ENCODE measurements around the gene ITGA1.

Gene ITGA1

DNA sequence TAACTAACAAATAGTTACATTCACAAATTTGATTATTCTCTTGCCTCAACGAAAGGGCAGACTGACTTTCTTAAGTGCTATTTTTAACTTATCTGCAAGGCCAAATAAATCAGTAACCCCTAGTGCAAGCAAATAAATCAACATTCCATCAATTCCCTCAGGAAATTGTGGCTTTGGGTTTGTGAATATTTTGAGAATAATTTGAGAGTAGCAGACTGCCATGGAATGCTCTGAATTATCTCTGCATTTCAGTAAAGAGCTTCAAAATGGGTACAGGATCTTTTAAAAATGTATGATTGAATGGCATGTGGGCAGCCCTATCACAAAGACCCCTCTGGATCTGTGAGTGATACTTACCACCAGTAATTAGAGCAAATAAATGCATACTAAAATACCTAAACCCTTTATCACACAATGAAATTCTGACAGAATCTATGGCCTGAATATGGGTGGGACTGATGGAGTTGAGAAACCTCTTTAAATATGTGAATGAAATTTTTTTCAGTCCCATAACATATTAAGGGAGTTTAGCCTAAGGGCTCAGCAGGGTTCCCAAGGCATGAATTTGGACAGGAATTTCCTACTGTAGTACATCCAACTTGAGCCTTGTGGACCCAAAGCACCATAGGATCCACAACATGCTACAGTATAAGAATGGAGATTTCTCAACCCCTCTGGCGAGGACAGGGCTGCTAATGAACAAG, 109.0 kb downstream of the ITGA1 start:
- H3K27ac ChIP-seq (ENCODE audit: low read depth, low read length), result no peak overlapping the region
- no peak overlapping the region for H3K4me3 ChIP-seq (ENCODE audit: low read depth, low read length)
- 0 out of 2 replicates have a peak, but pooled peaks cover 2% of the 10 kb centered on the region for H3K4me1 ChIP-seq (ENCODE audit: control insufficient read depth, insufficient read depth, low read length)
- no peaks in the 10 kb centered on the region for H3K27me3 ChIP-seq (ENCODE audit: control insufficient read depth, insufficient read depth, low read length)
- H3K9ac ChIP-seq (ENCODE audit: low read depth, low read length), result no peak overlapping the region
- no peaks in the 10 kb centered on the region for H3K9me3 ChIP-seq (ENCODE audit: control insufficient read depth, insufficient read depth, low read length)
- H3K36me3 ChIP-seq (ENCODE audit: control insufficient read depth, insufficient read depth, low read length), result no peaks in the 10 kb centered on the region

DNA sequence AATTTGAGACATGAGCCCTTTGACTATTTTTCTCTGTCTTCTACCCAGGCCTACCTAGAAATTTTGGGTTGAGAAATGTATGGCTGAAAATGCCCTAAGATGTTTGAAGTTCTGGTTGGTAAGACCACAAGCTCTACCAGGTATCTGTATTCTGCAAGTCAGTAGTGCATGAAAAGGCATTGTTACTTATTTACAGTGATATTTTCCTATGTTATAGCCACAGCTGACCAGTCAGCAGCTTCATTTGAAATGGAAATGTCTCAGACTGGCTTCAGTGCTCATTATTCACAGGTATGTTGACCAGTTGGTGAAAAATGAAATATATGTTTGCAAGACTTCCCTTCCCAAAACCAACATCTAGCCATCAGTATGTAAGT, 109.5 kb downstream of the ITGA1 start:
- Histone ChIP-seq H3K9ac (ENCODE audit: low read depth, low read length) (no peak overlapping the region), H3K36me3 (ENCODE audit: control insufficient read depth, insufficient read depth, low read length) (no peaks in the 10 kb centered on the region), H3K4me1 (ENCODE audit: control insufficient read depth, insufficient read depth, low read length) (0 out of 2 replicates have a peak, but pooled peaks cover 2% of the 10 kb centered on the region), H3K9me3 (ENCODE audit: control insufficient read depth, insufficient read depth, low read length) (no peaks in the 10 kb centered on the region), H3K27ac (ENCODE audit: low read depth, low read length) (no peak overlapping the region), H3K4me3 (ENCODE audit: low read depth, low read length) (no peak overlapping the region), H3K27me3 (ENCODE audit: control insufficient read depth, insufficient read depth, low read length) (no peaks in the 10 kb centered on the region)

GRCh38 chr5:52898961-52899680, 111.4 kb downstream of the ITGA1 start:
- Histone ChIP-seq H3K4me1 (ENCODE audit: control insufficient read depth, insufficient read depth, low read length) (0 out of 2 replicates have a peak, but pooled peaks cover 2% of the 10 kb centered on the region), H3K27ac (ENCODE audit: low read depth, low read length) (no peak overlapping the region), H3K9ac (ENCODE audit: low read depth, low read length) (no peak overlapping the region), H3K36me3 (ENCODE audit: control insufficient read depth, insufficient read depth, low read length) (no peaks in the 10 kb centered on the region), H3K4me3 (ENCODE audit: low read depth, low read length) (no peak overlapping the region), H3K27me3 (ENCODE audit: control insufficient read depth, insufficient read depth, low read length) (no peaks in the 10 kb centered on the region), H3K9me3 (ENCODE audit: control insufficient read depth, insufficient read depth, low read length) (no peaks in the 10 kb centered on the region)

DNA sequence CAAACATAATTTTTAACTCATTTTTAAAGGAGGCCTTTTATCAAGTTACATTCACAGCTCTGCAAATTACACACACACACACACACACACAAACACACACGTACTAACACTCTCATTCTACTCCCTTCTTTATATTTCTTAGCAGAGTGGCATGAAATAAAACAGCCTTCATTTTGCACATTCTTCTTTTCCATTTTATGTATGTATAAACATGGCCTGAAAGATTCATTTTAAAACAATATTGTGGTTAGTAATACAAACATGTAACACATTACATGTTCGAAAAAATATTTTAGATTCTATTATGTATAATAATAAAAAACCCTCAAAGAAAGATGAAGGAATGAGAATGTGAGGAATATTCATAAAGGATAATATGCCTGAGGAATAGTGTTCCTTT, 115.4 kb downstream of the ITGA1 start:
- H3K9ac ChIP-seq (ENCODE audit: low read depth, low read length), result no peak overlapping the region
- no peak overlapping the region for H3K4me3 ChIP-seq (ENCODE audit: low read depth, low read length)
- no peaks in the 10 kb centered on the region for H3K9me3 ChIP-seq (ENCODE audit: control insufficient read depth, insufficient read depth, low read length)
- H3K27ac ChIP-seq (ENCODE audit: low read depth, low read length), result no peak overlapping the region
- no peaks in the 10 kb centered on the region for H3K4me1 ChIP-seq (ENCODE audit: control insufficient read depth, insufficient read depth, low read length)
- H3K36me3 ChIP-seq (ENCODE audit: control insufficient read depth, insufficient read depth, low read length), result no peaks in the 10 kb centered on the region
- no peaks in the 10 kb centered on the region for H3K27me3 ChIP-seq (ENCODE audit: control insufficient read depth, insufficient read depth, low read length)

DNA sequence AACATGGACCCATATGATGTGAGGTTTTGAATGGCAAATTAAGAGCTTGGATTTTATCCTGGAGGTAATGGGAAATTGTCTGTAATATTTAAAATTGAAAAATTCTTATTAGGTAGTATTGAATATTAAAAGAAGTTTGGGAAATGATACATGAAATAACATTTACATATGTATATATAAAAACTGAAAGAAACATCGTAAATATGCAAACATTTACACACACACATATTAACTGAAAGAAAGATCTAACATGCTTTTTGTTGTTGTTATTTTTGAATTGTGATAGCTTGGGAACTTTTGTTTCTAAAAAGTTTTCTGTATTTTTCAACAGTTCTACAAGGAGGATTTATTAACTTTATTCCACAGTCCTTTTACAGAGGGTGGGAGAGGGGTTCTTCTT, 118.6 kb downstream of the ITGA1 start:
- no peaks in the 10 kb centered on the region for H3K36me3 ChIP-seq (ENCODE audit: control insufficient read depth, insufficient read depth, low read length)
- no peaks in the 10 kb centered on the region for H3K27me3 ChIP-seq (ENCODE audit: control insufficient read depth, insufficient read depth, low read length)
- H3K9me3 ChIP-seq (ENCODE audit: control insufficient read depth, insufficient read depth, low read length), result no peaks in the 10 kb centered on the region
- no peak overlapping the region for H3K4me3 ChIP-seq (ENCODE audit: low read depth, low read length)
- no peaks in the 10 kb centered on the region for H3K4me1 ChIP-seq (ENCODE audit: control insufficient read depth, insufficient read depth, low read length)
- H3K27ac ChIP-seq (ENCODE audit: low read depth, low read length), result no peak overlapping the region
- H3K9ac ChIP-seq (ENCODE audit: low read depth, low read length), result no peak overlapping the region

DNA sequence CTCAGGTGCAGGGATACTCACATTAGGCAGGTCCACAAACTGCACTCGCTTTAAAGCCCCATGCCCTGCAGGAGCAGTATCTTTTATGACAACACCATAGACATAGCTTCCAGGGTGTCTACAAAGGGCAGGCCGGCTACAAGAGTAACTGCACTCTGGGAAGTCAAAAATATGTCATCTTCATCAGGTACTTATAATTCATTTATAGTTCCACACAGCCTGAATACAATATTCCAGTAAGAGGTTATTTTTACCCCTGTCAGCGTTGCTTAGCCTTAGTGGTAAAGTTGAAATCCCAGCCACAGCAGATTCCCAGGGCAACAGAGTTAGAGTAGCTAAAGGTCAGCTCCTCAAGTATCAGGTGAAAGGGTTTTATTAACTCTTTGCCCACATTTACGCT, 119.1 kb downstream of the ITGA1 start:
- H3K27me3 ChIP-seq (ENCODE audit: control insufficient read depth, insufficient read depth, low read length), result no peaks in the 10 kb centered on the region
- no peaks in the 10 kb centered on the region for H3K36me3 ChIP-seq (ENCODE audit: control insufficient read depth, insufficient read depth, low read length)
- no peaks in the 10 kb centered on the region for H3K4me1 ChIP-seq (ENCODE audit: control insufficient read depth, insufficient read depth, low read length)
- no peaks in the 10 kb centered on the region for H3K9me3 ChIP-seq (ENCODE audit: control insufficient read depth, insufficient read depth, low read length)
- no peak overlapping the region for H3K9ac ChIP-seq (ENCODE audit: low read depth, low read length)
- no peak overlapping the region for H3K4me3 ChIP-seq (ENCODE audit: low read depth, low read length)
- no peak overlapping the region for H3K27ac ChIP-seq (ENCODE audit: low read depth, low read length)

GRCh38 chr5:52909192-52909591, 121.5 kb downstream of the ITGA1 start:
- H3K27ac ChIP-seq (ENCODE audit: low read depth, low read length), result no peak overlapping the region

DNA sequence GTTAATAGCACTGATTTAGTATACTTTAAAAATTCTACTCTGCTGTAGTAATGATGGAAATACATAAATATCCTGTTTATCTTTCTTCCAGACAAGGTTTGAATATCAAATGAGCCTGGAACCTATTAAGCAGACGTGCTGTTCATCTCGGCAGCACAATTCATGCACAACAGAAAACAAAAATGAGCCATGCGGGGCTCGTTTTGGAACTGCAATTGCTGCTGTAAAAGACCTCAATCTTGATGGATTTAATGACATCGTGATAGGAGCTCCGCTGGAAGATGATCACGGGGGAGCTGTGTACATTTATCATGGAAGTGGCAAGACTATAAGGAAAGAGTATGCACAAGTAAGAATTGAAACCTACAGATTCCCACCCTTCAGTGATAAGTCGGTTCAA, 122.4 kb downstream of the ITGA1 start:
- Histone ChIP-seq H3K36me3 (ENCODE audit: control insufficient read depth, insufficient read depth, low read length) (no peaks in the 10 kb centered on the region), H3K9me3 (ENCODE audit: control insufficient read depth, insufficient read depth, low read length) (no peaks in the 10 kb centered on the region), H3K27ac (ENCODE audit: low read depth, low read length) (no peak overlapping the region), H3K27me3 (ENCODE audit: control insufficient read depth, insufficient read depth, low read length) (no peaks in the 10 kb centered on the region), H3K4me3 (ENCODE audit: low read depth, low read length) (no peak overlapping the region), H3K4me1 (ENCODE audit: control insufficient read depth, insufficient read depth, low read length) (no peaks in the 10 kb centered on the region), H3K9ac (ENCODE audit: low read depth, low read length) (no peak overlapping the region)

More at GRCh38 chr5:52909192-52909591, 121.5 kb downstream of the ITGA1 start:
- Histone ChIP-seq H3K9me3 (ENCODE audit: control insufficient read depth, insufficient read depth, low read length) (no peaks in the 10 kb centered on the region), H3K9ac (ENCODE audit: low read depth, low read length) (no peak overlapping the region), H3K4me3 (ENCODE audit: low read depth, low read length) (no peak overlapping the region), H3K27me3 (ENCODE audit: control insufficient read depth, insufficient read depth, low read length) (no peaks in the 10 kb centered on the region), H3K36me3 (ENCODE audit: control insufficient read depth, insufficient read depth, low read length) (no peaks in the 10 kb centered on the region), H3K4me1 (ENCODE audit: control insufficient read depth, insufficient read depth, low read length) (no peaks in the 10 kb centered on the region)

- no peaks in the 10 kb centered on the region for H3K27me3 ChIP-seq (ENCODE audit: control insufficient read depth, insufficient read depth, low read length)
- H3K9me3 ChIP-seq (ENCODE audit: control insufficient read depth, insufficient read depth, low read length), result no peaks in the 10 kb centered on the region
- H3K4me1 ChIP-seq (ENCODE audit: control insufficient read depth, insufficient read depth, low read length), result no peaks in the 10 kb centered on the region
- no peaks in the 10 kb centered on the region for H3K36me3 ChIP-seq (ENCODE audit: control insufficient read depth, insufficient read depth, low read length)
- no peak overlapping the region for H3K27ac ChIP-seq (ENCODE audit: low read depth, low read length)
- peak overlapping the region; percentile 75 for H3K4me3 ChIP-seq (ENCODE audit: low read depth, low read length)
- no peak overlapping the region for H3K9ac ChIP-seq (ENCODE audit: low read depth, low read length)
Observed at GRCh38 chr5:52915176-52915875, 127.6 kb downstream of the ITGA1 start.

- H3K27me3 ChIP-seq (ENCODE audit: control insufficient read depth, insufficient read depth, low read length), result no peaks in the 10 kb centered on the region
- H3K36me3 ChIP-seq (ENCODE audit: control insufficient read depth, insufficient read depth, low read length), result no peaks in the 10 kb centered on the region
- no peaks in the 10 kb centered on the region; the same call in 1 of the 2 replicates for H3K4me1 ChIP-seq (ENCODE audit: control insufficient read depth, insufficient read depth, low read length)
- no peaks in the 10 kb centered on the region for H3K9me3 ChIP-seq (ENCODE audit: control insufficient read depth, insufficient read depth, low read length)
- H3K4me3 ChIP-seq (ENCODE audit: low read depth, low read length), result no peak overlapping the region
- no peak overlapping the region for H3K9ac ChIP-seq (ENCODE audit: low read depth, low read length)
- H3K27ac ChIP-seq (ENCODE audit: low read depth, low read length), result no peak overlapping the region
Observed at GRCh38 chr5:52920929-52921328, 133.2 kb downstream of the ITGA1 start.

DNA sequence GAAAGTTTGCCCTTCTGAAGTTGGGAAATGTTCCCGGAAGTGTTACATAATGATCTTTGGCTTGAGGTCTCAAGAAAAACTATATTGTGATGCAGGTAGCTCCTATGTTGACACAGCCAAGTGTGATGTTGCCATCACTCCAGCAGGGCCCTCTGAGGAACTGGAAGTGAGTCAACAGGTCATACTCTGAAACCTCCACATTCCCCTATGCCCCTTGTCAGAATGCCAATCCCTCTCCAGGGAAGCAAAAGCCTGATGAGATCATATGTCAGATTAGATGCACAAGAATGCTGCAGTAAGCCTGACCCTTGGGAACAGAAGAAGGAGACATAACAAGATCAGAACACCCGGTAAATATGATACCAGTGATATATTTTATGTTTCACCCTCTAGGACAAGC, 134.7 kb downstream of the ITGA1 start:
- H3K9me3 ChIP-seq (ENCODE audit: control insufficient read depth, insufficient read depth, low read length), result no peaks in the 10 kb centered on the region
- no peaks in the 10 kb centered on the region for H3K27me3 ChIP-seq (ENCODE audit: control insufficient read depth, insufficient read depth, low read length)
- H3K4me3 ChIP-seq (ENCODE audit: low read depth, low read length), result no peak overlapping the region
- H3K27ac ChIP-seq (ENCODE audit: low read depth, low read length), result no peak overlapping the region
- no peak overlapping the region for H3K9ac ChIP-seq (ENCODE audit: low read depth, low read length)
- no peaks in the 10 kb centered on the region; the same call in 1 of the 2 replicates for H3K4me1 ChIP-seq (ENCODE audit: control insufficient read depth, insufficient read depth, low read length)
- no peaks in the 10 kb centered on the region for H3K36me3 ChIP-seq (ENCODE audit: control insufficient read depth, insufficient read depth, low read length)

Measured in HUES48 (cell line).